Esophagus mucosa (tissue), 1 donor: ENCODE data around the gene KCNK7. TPM values are rescaled to one million over a fixed set of nuclear protein-coding genes. Genes with fewer than 3 reads are reported as not detected.
"Not testable (repeated sequence)": the region's sequence is repeated elsewhere in the genome, so short reads cannot be mapped to it uniquely, and the experiment has no call there.

Experiments
- ATAC-seq: fragments of 200-7000 bp; cut with Tn5 transposase; one replicate; pipeline ENCODE4 v1.9.1; 2020
- total RNA-seq: library from RNA; stranded (reverse); gene quantifications from one replicate; pipeline ENCODE4 v1.2.4, GENCODE V29; 2023
- donor health status: DM: yes; HTN: yes; CAD: no.

KCNK7 gene
- total RNA-seq, 1 donor from 2014 or later, result 20.2 TPM

DNA sequence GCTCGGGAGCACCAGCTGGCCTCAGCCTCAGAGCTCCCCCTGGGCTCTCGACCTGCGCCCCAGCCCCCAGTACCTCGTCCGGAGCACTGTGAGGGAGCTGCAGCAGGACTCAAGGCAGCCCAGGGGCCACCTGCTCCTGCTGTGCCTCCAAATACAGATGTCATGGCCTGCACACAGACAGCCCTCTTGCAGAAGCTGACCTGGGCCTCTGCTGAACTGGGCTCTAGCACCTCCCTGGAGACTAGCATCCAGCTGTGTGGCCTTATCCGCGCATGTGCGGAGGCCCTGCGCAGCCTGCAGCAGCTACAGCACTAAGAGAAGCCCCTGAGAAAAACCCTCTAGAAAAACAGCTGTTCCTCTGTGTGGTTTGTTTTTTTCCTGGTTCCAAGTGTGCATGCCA lies 24.2 kb downstream of the KCNK7 start:
- no peak for ATAC-seq

DNA sequence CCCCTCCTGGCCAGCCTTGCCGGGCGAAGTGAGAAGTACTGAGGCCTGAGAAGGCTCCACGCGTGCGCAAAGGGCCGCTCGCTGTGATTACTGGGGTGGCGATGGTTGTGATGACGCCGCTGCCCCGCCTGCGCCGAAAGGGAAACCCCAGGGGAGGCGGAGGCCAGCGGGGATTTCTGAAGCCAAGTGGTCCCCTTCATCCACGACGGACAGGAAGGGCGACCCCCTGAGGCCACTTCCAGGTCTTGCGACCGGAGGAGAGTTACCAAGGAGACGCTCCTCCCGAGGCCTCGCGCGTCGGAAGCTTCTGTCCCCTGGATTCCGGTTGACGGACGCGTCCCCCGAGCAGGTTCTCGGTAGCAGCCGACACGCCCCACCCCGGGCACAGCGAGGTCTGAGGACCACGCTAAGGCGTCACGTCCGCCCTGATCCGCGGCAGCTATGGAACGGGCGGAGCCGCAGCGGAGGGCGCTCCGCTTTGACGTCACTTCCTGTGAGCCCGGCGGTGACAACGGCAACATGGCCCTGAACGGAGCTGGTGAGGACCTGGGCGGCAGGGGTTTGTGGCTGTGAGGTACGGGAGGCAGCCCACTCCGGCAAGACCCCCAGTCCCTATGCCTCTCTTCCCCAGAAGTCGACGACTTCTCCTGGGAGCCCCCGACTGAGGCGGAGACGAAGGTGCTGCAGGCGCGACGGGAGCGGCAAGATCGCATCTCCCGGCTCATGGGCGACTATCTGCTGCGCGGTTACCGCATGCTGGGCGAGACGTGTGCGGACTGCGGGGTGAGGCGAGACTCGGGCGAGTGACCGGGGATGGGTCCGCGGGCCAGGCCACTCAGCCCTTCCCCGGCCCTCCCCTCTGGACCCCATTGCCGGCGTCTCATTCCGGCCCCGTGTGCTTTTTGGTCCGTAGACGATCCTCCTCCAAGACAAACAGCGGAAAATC lies 25.4 kb downstream of the KCNK7 start, which contains the start of gene ZNRD2:
TSS of gene ZNRD2 (plus strand) at position 505 of the 946 bp plus-strand sequence. CDS start at position 520, 15 bp downstream.
- peak; percentile 83 for ATAC-seq

DNA sequence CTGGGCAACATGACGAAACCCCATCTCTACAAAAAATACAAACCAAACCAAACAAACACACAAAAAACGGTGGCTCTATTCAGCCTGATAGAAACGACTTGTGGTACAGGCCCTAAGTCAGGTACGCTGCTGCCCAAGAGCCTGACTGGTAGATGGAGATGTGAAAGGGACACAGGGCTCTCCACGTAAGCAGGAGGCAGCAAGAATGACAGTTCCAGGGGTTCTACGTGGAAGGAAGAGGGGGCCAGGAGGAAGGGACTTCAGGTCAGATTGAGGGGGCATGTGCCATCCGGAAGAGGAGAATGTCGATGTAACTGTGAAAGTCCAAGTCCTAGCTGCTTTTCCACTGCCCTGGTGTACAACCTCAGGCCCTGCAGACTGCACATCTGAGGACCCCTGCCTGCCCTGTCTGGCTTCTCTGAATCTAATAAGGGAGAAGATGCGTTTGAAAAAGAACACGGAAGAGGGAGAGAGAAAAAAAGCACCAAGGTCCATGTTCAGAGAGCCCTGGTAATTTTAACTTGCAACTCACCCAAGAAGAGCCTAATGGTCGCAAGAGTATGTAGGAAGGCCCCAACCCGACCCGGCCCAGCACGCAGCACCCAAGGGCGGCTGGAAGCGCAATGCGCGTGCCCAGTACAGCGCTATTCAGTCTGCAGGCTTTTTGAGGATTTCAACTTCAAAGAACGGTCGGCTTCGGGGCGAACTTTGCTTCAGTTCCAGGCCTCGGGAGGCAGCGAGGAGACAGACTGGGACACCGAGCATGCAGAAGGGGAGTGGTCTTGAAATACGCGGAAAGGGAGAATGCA lies 26.2 kb downstream of the KCNK7 start:
- peak; percentile 2 for ATAC-seq

DNA sequence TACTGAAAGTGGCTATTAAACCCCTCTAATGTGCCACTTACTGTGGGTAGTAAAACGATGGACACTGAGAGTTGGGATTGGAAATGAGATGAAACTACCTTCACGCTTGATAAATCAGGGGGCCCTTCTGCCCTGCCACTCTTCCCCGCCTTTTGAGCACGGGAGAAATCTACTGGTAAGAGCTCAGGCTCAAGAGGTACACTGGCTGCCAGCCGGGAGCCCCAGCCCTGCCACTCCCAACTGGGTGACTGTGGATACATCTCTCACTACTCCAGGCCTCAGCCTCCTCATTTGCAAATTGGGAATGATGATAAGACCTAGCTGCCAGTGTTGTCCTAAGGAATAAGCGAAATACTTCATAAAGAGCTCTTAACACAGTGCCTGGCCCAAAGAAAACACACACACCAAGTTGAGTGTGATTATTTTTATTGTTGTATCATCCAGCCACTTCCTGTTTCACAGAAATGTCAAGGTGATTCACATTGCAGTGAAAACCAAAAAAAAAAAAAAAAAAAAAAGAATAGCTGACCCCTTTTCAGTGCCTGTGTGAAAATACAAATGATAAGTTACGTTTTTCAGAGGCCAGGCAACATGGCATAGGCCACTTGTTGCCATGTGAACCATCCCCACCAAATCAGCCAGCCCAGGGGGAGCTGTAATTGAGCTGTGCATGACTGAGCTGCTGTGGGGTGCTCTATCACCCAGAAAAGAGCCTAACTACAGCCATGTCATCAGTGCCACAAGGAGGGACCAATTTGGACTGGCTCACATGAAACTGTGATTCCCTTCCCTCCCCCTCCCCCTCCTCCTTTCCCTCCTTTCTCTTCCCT lies 29.8 kb downstream of the KCNK7 start:
- no peak for ATAC-seq

DNA sequence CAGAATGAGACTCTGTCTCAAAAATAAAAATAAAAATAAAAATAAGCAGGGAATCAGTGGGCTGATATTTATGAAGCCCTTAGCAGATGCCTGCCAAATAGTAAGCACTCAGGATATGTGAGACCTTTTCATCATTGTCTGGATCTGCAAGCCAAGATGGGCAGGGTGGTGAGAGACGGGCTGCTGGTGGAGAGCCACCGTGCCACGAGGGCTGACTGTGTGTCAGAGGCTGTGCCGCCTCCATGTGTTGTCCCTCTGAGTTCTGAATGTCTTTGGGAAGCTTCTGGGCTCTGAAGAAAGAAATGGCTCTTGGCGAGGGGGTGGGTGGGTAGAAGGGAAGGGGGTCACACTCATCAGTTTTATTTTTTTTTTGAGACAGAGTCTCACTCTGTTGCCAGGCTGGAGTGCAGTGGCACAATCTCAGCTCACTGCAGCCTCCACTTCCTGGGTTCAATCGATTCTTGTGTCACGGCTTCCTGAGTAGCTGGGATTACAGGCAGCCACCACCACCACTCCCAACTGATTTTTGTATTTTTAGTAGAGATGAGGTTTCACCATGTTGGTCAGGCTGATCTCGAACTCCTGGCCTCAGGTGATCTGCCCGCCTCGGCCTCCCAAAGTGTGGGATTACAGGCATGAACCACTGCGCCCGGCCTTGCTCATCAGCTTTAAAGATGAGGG lies 30.6 kb downstream of the KCNK7 start:
- not testable (repeated sequence) for ATAC-seq

DNA sequence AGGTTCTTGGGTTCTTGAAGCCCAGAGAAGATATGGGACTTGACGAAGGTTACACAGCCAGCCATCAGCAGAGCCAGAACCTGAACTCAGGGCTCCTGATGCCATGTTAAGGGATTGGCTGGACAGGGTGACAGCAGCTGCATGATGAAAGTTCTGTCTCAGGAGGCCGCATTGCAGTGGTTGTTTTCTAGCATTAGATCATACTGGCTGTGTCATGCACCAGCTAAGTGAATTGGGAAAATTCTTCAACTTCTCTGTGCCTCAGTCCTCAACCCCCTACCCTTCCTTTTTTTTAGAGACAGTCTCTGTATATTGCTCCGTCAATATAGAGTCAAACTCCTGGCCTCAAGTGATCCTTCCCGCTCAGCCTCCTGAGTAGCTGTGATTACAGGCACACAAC lies 32.0 kb downstream of the KCNK7 start:
- ATAC-seq, result no peak

DNA sequence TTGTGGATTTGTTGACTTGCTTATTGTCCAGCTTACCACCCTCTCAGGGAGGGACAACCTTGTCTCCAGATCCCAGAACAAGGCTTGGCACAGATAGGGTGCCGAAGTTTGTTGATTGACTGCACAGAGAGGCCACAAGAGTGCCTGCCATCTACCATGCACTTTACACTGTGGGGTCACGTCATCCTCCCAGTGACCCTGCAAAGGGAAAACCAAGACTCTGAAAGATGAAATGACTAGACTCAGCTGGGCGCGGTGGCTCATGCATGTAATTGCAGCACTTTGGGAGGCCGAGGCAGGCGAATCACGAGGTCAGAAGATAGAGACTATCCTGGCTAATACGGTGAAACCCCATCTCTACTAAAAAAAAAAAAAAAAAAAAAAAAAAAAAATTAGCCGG lies 32.8 kb downstream of the KCNK7 start:
- no peak for ATAC-seq

DNA sequence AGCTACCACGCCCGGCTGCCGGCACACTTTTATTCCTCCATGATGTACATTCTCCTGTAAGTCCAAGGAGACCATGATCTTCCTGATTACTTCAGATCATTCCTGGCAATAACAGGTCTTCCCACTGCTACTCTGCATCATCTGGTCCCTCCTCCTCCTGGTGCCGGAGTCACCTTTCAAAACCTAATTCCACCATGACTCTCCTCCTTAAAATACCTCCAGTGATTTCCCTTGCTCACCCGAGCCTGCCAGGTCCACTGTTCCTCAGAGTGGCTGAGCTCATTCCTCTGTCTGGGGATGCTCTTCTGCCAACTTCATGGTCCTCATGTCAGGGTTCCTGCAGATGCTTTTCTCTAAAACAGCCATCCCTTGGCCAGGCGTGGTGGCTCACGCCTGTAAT lies 33.6 kb downstream of the KCNK7 start:
- ATAC-seq, result no peak

DNA sequence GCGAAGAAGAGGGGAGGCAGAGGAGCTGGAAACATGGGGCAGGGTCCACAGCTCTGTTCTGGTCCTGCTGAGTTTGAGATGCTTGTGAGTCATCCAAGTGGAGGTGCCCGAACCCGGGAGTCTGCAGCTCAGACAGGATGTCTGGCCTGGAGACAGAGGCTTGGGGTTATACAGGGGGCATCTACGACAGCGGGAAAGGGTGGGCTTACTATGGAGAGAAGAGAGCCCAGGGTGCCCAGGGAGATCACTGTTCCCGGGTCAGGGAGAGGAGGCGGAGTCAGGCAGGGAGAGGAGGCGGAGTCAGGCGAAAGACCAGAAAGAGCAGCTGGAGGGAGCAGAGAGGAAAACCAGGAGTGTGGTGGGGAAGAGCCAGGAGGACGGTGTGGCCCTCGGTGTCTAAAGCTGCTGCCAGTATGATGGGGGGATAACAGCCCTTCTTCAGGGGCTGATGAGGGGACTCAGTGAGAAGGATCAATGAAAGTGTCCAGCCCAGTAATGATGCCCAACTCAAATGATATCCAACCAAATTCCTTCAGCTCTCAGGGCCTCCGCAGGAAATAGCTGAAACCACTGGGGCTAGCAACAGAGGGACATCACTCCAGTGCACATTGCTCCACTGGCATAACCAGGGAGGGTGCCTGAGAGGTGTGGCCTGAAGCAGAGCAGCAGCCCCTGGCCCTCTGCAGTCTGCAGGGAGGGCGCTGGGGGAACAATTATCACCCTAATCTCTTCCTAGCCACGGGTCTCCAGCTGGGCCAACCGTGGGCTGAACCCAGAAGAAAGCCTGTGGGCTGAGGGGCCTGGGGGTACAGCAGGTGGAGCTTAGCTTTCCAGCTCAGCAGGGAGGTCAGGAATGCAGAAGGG lies 34.8 kb downstream of the KCNK7 start:
- ATAC-seq, result peak; percentile 9

DNA sequence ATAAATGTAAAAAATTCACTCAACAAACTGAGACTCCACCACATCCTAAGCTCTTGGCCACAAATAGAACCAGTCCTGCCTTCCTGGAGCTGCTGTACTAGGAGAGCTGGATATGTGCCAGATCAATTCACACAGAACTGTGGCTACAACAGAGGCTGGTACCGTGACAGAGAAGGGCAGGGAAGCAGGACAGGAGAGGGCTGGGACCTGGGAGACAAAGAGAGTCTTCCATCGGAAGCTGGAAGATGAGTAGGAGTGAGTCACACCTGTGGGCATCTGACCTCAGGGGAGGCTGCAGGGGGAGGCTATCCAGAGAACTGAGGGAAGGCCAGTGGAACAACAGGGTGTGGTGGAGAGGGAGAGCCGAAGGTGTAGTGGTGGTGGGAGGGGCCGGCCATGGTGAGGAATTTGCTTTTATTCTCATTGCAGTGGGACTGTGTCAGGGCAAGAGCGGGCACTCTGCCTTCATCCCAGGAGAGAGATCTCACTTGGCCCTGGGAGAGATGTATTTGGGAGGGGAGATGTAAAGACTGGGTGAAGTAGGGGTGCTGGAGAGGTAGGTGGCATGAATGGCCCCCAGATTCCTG lies 35.6 kb downstream of the KCNK7 start:
- ATAC-seq, result peak; percentile 20

DNA sequence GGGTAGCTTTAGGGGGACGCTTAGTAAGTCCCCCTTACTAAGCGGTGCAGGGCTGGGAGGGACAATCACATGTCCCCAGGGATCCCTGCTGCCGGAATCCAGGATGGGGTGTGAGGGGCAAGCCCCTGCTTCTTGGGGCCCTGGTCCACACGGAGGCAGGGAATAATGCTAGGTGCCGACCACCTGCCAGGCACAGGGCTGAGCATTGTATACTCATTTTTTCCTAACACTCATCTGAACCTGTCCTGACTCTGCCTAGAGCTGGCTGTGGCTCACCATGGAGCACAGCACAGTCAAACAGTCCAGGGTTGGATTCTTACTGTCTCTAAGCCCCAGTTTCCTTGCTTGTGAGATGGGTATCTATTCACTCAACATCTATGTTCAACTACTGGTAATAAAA lies 36.1 kb downstream of the KCNK7 start:
- ATAC-seq, result no peak

DNA sequence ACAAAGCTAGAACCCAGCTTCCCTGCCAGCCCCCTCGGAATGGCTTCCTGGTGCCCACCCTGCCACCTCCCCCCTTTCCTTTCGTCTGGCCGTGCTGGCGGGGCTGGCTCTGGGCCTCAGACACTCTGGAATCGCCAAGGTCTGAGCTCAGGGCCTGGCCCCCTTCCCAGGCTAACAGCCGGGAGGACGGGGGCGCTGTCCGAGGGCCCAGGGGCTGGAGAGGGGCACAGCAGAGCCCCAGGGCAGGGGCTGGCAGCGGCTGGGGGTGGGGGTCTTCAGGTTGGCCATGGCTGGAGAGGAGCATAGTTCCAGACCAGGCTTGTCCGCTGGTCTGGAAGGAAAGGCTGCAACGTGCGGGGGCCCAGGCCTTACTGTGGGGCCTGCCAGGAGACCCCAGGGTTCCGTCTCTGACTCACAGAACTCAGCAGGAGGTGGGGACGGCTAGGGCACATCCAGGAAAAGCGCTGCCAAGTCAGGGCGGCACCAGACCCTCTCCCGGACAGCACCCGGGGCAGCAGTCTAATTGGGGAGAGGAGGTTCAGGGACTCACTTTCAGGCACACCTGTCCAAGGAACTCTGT lies 36.6 kb downstream of the KCNK7 start:
- no peak for ATAC-seq

DNA sequence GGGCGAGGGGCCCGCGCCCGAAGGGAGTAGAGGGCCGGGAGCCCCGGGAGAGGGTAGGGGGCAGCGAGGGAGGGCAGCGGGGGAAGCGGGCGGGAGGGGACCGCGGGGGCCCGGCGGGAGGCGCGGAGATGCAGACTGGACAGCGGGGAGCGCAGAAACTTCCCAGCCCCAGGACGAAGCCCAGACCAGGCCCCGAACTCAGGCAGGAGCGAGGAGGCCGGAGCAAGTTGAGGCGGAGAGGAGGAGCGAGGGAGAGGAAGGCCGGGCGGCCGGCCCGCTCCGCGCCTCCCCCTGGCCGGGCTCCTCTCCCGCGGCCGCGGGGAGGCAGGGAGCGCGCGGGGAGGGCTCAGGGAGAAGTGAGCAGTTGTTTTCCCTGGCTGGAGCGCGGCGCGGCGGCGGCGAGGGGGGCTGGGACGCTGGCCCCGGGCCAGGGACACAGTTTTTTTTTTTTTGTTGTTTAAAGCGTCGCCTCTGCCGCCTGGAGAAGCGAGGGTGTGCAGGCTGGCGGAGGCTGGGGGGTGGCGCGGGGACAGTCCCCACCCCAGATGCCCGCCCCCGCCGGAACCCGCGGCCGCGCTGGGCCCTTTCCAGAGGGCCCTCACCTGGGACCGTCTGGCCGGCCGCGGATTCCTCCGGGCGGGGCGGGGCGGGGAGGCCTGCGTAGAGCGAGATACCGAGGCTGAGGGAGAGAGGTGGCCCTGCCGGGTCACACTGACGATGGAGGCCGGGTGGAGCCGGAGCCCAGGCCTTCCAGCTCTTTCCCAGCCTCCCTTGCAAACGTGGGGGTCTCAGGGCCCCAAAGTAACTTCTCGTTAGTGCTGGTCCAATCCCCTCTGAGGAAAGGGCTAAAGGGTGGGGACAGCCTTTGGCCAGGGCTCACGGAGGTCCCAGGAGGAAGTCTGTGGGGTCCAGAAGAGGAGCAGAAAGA lies 37.3 kb downstream of the KCNK7 start, which contains the start of gene LTBP3:
TSS of gene LTBP3 (minus strand) at position 358 of the 928 bp plus-strand sequence. CDS start 400 bp downstream, outside the sequence.
- ATAC-seq, result peak; percentile 49

DNA sequence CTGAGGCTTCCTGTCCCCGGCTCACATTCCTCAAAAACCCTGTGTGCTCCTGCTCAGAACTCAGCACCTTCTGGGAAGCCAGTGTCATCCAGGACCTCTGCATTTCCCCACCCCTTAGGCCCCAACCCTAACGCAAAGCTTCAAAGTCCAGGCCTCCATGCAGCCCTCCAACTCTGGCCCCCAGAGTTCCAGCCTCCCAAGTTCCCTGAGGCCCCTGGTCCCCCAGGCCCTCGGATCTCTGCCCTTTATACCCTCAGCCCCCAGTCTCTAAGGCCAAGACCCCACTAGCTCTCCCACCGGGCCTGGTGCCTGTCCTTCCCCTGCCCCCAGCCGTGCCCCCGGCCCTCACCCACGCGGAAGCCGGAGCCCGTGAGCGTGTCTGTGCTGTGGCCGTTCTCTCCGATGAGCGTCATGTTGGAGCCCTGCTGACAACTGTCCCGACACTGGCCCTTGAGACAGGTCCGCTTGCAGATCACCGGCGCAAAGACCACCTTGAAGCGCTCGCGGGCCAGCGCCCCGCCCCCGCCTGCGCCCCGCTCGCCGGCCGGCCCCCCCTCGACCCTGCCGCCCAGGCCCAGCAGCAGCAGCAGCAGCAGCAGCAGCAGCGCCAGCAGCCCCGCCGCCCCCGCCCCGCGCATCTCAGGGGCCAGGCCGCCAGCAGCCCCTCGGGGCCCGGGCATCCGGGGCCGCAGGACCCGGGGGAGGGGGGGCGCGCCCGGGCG lies 38.2 kb downstream of the KCNK7 start:
- ATAC-seq, result no peak

DNA sequence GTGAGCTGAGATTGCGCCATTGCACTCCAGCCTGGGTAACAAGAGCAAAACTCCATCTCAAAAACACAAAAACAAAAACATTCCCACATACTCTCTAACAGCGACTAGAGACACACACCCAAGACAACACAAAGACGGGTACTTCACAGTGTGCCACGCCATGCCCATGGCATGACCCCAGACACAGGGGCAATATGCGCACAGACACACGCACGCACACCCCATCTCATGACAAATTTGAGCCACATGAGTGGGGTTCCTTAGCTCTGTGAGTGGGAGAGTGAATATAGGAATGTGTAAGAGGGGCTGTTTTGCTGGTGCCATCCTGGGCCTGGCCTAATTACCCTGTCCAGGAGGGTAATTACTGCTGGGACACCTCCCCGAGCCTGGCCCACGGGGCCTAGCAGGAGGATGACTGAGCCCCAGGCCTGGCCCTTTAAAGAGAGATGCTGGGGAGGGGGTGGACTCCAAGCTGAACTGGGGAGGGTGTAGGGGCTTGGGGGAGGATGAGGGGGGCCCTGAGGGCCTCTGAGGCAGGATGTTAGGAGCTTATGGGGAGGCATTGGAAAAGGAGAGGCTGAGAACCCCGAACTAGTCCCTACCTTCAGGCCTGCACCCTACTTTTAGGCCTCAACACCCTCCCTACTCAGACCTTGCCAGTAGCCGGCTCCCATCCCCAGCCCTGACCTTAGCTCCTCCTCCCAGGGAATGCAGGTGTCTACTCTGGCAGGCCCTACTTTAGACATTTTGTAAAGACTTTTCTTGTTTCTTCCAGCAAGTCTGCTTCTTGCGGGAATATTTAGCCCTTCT lies 38.9 kb downstream of the KCNK7 start:
- no peak for ATAC-seq

DNA sequence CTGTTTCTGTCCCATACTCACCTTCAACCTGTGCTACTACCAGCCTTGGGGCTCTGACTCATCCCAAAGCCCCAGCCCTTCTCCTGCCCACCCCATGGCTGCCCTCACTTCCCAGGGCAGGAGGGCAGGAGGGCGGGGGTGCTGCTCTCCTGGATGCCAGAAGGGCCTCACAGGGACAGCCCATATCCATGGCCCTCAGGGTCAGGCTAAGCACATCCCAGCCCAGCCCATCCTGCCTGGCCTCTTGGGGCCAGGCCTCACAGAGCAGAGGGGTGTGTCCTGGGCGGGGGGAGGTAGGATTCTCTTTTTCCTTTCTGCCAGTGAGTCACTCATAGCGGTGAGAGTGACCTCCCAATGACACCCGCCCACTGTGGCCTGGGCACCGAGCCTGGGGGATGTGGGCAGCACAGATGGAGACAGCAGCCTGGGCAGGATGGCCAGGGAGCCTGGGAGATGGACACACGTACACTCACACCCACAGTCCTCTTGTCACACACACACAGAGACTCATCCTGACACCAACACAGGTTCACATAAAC lies 39.8 kb downstream of the KCNK7 start:
- peak; percentile 47 for ATAC-seq
